Mesenteric fat pad (tissue), 1 donor: ENCODE results near the gene FDXACB1. TPM values are rescaled to one million over a fixed set of nuclear protein-coding genes. Genes with fewer than 3 reads are reported as not detected.

ENCODE experiments used
- DNase-seq: peaks from one replicate; pipeline ENCODE4 v3.0.0-alpha.2; 2020; ENCODE audit warnings: low spot score
- total RNA-seq: library from RNA; stranded (reverse); fragmentation: NEBNext Ultra II Directional; extraction: Animal tissue kit (Norgen Biotek cat#: 25700); gene quantifications from one replicate; pipeline ENCODE4 v1.2.1, GENCODE V29; 2021
- donor health status: DM: yes; HTN: yes; CAD: no.

FDXACB1 gene
- total RNA-seq, 1 donor from 2014 or later, result 2.1 TPM

DNA sequence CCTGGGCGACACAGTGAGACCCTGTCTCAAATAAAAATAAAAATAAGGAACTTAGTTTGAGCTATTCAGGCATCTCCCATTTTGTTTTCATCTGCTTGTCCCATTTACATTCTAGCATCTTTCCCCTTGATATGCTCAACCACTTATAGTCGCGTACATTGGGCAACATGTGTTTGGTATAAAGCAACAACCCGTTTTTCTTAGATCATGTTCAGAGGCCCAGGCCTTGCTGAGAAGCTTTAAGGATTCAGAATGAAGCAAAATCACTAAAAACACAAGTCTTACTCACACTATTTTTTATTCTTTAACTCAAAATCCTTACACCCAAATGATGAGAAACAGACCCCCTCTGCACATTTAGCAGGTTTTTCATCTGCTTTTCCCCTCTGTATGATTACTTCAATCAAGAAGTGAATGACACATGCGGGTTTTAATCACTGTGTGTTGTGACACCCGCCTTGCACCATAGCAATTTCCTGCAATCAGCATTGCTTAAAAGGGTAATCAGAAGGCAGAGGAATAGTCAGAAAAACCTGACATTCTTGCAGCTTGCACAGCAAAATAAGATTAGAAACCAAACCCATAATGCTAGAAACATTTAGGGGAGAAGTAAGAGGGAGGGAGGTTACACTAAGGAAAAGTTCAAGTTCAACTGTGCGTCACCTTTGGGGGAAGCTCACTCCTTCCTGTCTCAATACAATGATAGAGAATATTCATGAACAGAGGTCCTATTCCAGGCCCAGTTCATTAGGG is 33.5 kb downstream of the FDXACB1 start:
- no peak for DNase-seq

GRCh38 chr11:111843661-111844060 is 35.3 kb downstream of the FDXACB1 start:
- DNase-seq, result no peak

GRCh38 chr11:111841370-111842053 is 37.5 kb downstream of the FDXACB1 start:
- DNase-seq, result no peak

DNA sequence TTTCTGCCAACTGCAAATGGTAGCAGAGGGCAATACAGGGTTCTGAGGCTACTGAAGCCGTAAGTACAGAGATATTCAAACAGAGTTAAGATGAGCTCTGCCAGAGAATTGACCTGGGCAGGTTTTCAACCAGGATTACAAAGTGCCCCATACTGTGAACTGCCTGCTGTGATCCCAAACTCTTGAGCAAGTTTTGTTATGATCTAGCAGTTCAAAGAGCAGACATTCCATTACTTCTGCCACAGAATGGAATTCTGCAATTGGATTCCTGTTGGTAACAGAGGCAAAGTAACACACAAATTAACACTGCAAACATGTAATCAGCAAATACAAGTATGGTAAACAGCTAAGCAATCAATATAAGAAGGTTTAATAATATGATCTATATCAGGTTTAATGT is 38.8 kb downstream of the FDXACB1 start:
- DNase-seq, result no peak

- DNase-seq, result no peak
These were observed 40.9 kb downstream of the FDXACB1 start for GRCh38 chr11:111838054-111838453.

GRCh38 chr11:111837366-111837891 is 41.5 kb downstream of the FDXACB1 start:
- DNase-seq, result no peak

- no peak for DNase-seq
These were observed 42.2 kb downstream of the FDXACB1 start for GRCh38 chr11:111836721-111837120.

GRCh38 chr11:111836162-111836561 is 42.8 kb downstream of the FDXACB1 start:
- DNase-seq, result no peak

DNA sequence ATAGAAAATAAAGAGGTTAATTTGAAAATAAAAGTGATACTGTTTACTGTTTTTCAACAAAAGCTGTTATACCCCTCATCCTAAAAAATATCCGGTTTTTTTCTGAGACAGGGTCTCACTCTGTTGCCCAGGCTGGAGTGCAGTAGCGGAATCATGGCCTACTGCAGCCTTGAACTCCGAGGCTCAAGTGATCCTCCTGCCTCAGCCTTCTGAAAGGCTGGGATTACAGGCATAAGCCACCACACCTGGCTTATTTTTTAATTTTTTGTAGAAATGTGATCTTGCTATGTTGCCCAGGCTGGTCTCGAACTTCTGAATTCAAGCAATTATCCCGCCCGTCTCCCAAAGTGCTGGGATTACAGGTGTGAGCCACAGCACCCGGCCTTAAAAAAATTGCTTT is 43.3 kb downstream of the FDXACB1 start:
- no peak for DNase-seq

- DNase-seq, result no peak
These were observed 44.4 kb downstream of the FDXACB1 start for GRCh38 chr11:111834432-111835163.

- DNase-seq, result no peak
These were observed 45.4 kb downstream of the FDXACB1 start for GRCh38 chr11:111833524-111833923.

GRCh38 chr11:111829185-111829968 is 49.6 kb downstream of the FDXACB1 start:
- no peak for DNase-seq

DNA sequence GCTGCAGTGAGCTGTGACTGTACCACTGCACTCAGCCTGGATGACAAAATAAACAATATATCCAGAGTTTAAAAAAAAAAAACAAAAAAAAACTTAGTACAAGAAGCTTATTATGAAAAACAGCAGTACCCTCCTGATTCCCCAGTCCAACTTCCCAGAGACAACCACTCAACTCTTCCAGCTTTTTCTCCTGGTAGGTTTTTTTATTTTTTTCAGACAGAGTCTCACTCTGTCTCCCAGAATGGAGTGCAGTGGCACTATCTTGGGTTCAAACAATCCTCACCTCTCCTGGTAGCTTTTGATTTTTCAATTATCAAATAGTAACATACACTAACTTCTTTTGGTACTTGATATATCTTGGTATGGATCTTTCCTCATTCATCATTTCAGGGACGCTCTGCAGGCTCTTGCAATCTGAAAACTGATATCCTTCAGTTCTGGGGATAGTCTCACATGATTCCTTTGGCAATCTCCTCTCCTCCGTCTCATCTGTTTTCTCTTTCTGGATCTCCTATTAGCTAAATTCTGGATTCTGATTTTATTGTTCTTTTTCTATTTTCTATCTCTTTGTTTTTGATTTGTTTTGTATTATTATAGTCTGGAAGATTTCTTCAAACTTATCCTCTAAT is 52.5 kb downstream of the FDXACB1 start:
- DNase-seq, result no peak

Other genes with a start within 250 kb of the FDXACB1 start
- 239 TPM for gene PPP2R1B, start 112.8 kb downstream of the FDXACB1 start, total RNA-seq
- gene ALG9, start 7.6 kb downstream of the FDXACB1 start, total RNA-seq, result 161 TPM
- 11.9 TPM for gene CFAP68, start 376 bp upstream of the FDXACB1 start, total RNA-seq
- 2,279 TPM for gene CRYAB, start 32.6 kb upstream of the FDXACB1 start, total RNA-seq
- gene HSPB2, start 33.6 kb upstream of the FDXACB1 start, total RNA-seq, result 17.1 TPM
- gene C11orf52, start 39.7 kb upstream of the FDXACB1 start, total RNA-seq, result 3.1 TPM
- 48.8 TPM for gene DIXDC1, start 58.2 kb upstream of the FDXACB1 start, total RNA-seq
- gene DLAT, start 146.2 kb upstream of the FDXACB1 start, total RNA-seq, result 77.7 TPM
- gene PIH1D2, start 194.9 kb upstream of the FDXACB1 start, total RNA-seq, result 1.5 TPM
- 13.6 TPM for gene NKAPD1, start 195.1 kb upstream of the FDXACB1 start, total RNA-seq
- 57.2 TPM for gene TIMM8B, start 207.6 kb upstream of the FDXACB1 start, total RNA-seq
- 86.4 TPM for gene SDHD, start 207.7 kb upstream of the FDXACB1 start, total RNA-seq